HepG2 (cell line): Measurements from ENCODE around the gene GFRA3. TPM values are rescaled to one million over a fixed set of nuclear protein-coding genes. Genes with fewer than 3 reads are reported as not detected.

Experiments used
- polyA plus RNA-seq, 8 experiments: library from polyadenylated mRNA; depleted of rRNA in 3 of 8; stranded (reverse) in 7 of 8; unstranded in 1 of 8; fragments of >200 nt; fragmentation: Illumina TruSeq in 4 of 8; extraction: Trizol in 4 of 8; gene quantifications; 2 replicates each; pipeline versions ENCODE4 v1.2.1 to v1.2.3, GENCODE V29; 2011 to 2016; ENCODE audit warnings: low read depth in 4 of 8, missing spikeins in 1 of 8, mixed read lengths in 1 of 8; ENCODE audit not compliant: insufficient read depth in 1 of 8
- total RNA-seq, 5 experiments: library from RNA; depleted of rRNA; stranded (reverse); fragments of >200 nt; fragmentation: Illumina TruSeq; extraction: Trizol; gene quantifications; 2 replicates each; pipeline ENCODE4 v1.2.3, GENCODE V29; 2016; ENCODE audit warnings: low read depth in 1 of 5

The GFRA3 gene
- total and polyA plus RNA-seq, 2 of the 13 experiments (the other 11 are each of a cell fraction or from before 2014, with no cell fraction given): 0.27 to 0.30 TPM

Other genes with a start within 250 kb of the GFRA3 start
- 11.5 and 11.8 TPM in 2 replicates for gene FAM13B, start 241.5 kb downstream of the GFRA3 start, total RNA-seq (2016; rRNA removed; fragmentation: Illumina TruSeq; extraction: Trizol)
- 6.9 and 7.5 TPM in 2 replicates for gene FAM13B, start 241.5 kb downstream of the GFRA3 start, polyA plus RNA-seq (2011; rRNA removed)
- gene WNT8A, start 190.6 kb downstream of the GFRA3 start, total RNA-seq (2016; rRNA removed; fragmentation: Illumina TruSeq; extraction: Trizol): not detected in 2 replicates
- 0.04 TPM in 1 of 2 replicates, not detected in the other for gene WNT8A, start 190.6 kb downstream of the GFRA3 start, polyA plus RNA-seq (2011; rRNA removed)
- 0.18 and 0.39 TPM in 2 replicates for gene NME5, start 135.2 kb downstream of the GFRA3 start, total RNA-seq (2016; rRNA removed; fragmentation: Illumina TruSeq; extraction: Trizol)
- not detected in 2 replicates for gene NME5, start 135.2 kb downstream of the GFRA3 start, polyA plus RNA-seq (2011; rRNA removed)
- 50.6 and 62.5 TPM in 2 replicates for gene BRD8, start 96.0 kb downstream of the GFRA3 start, total RNA-seq (2016; rRNA removed; fragmentation: Illumina TruSeq; extraction: Trizol)
- 57.6 and 71.1 TPM in 2 replicates for gene BRD8, start 96.0 kb downstream of the GFRA3 start, polyA plus RNA-seq (2011; rRNA removed)
- 66.8 and 91.6 TPM in 2 replicates for gene KIF20A, start 95.5 kb downstream of the GFRA3 start, total RNA-seq (2016; rRNA removed; fragmentation: Illumina TruSeq; extraction: Trizol)
- gene KIF20A, start 95.5 kb downstream of the GFRA3 start, polyA plus RNA-seq (2011; rRNA removed): 12.9 and 17.1 TPM in 2 replicates
- gene CDC23, start 61.3 kb downstream of the GFRA3 start, total RNA-seq (2016; rRNA removed; fragmentation: Illumina TruSeq; extraction: Trizol): 47.7 and 64.2 TPM in 2 replicates
- 28.2 and 38.3 TPM in 2 replicates for gene CDC23, start 61.3 kb downstream of the GFRA3 start, polyA plus RNA-seq (2011; rRNA removed)
- 27.6 and 44.1 TPM in 2 replicates for gene CDC25C, start 57.2 kb upstream of the GFRA3 start, total RNA-seq (2016; rRNA removed; fragmentation: Illumina TruSeq; extraction: Trizol)
- 11.8 and 17.7 TPM in 2 replicates for gene CDC25C, start 57.2 kb upstream of the GFRA3 start, polyA plus RNA-seq (2011; rRNA removed)
- 26.9 and 28.5 TPM in 2 replicates for gene FAM53C, start 63.6 kb upstream of the GFRA3 start, total RNA-seq (2016; rRNA removed; fragmentation: Illumina TruSeq; extraction: Trizol)
- 28.1 and 30.1 TPM in 2 replicates for gene FAM53C, start 63.6 kb upstream of the GFRA3 start, polyA plus RNA-seq (2011; rRNA removed)
- gene KDM3B, start 78.1 kb upstream of the GFRA3 start, total RNA-seq (2016; rRNA removed; fragmentation: Illumina TruSeq; extraction: Trizol): 34.3 and 47.7 TPM in 2 replicates
- gene KDM3B, start 78.1 kb upstream of the GFRA3 start, polyA plus RNA-seq (2011; rRNA removed): 19.6 and 19.7 TPM in 2 replicates
- 3.8 and 5.3 TPM in 2 replicates for gene REEP2, start 164.4 kb upstream of the GFRA3 start, total RNA-seq (2016; rRNA removed; fragmentation: Illumina TruSeq; extraction: Trizol)
- 7.8 and 9.2 TPM in 2 replicates for gene REEP2, start 164.4 kb upstream of the GFRA3 start, polyA plus RNA-seq (2011; rRNA removed)
- 4.5 and 5.6 TPM in 2 replicates for gene EGR1, start 190.9 kb upstream of the GFRA3 start, total RNA-seq (2016; rRNA removed; fragmentation: Illumina TruSeq; extraction: Trizol)
- 4.1 and 6.0 TPM in 2 replicates for gene EGR1, start 190.9 kb upstream of the GFRA3 start, polyA plus RNA-seq (2011; rRNA removed)